Measurements from ENCODE around the gene CDH23. TPM values are rescaled to one million over a fixed set of nuclear protein-coding genes. Genes with fewer than 3 reads are reported as not detected.

The CDH23 gene
- total RNA-seq, 4 donors from 2014 or later, result 13.8 to 20.1 (median 17.3) TPM

DNA sequence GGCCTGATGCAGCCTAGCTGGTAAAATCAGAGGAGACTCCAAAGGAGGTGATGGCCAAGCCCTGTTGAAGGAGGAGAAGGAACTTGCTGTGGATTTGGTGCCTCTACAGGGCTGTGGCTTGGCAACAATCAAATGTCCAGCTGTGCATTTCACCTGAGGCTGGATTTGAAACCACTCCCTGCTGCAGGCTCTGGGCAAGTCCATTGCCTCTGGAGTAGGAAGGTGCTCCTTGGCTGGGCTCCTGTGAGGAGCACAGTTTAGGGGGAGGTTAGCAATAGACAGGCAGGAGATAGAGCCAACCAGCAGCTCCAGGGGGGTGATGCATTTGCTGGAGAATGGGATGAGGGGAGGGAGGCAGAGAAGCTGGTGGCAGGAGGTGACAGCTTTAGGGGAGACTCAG, 26.5 kb downstream of the CDH23 start:
- H3K4me1 ChIP-seq, result no peaks in the 10 kb centered on the region
- no peaks in the 10 kb centered on the region for H3K9me3 ChIP-seq
- H3K27ac ChIP-seq, result no peak overlapping the region
- TF ChIP-seq, protein P1, sequence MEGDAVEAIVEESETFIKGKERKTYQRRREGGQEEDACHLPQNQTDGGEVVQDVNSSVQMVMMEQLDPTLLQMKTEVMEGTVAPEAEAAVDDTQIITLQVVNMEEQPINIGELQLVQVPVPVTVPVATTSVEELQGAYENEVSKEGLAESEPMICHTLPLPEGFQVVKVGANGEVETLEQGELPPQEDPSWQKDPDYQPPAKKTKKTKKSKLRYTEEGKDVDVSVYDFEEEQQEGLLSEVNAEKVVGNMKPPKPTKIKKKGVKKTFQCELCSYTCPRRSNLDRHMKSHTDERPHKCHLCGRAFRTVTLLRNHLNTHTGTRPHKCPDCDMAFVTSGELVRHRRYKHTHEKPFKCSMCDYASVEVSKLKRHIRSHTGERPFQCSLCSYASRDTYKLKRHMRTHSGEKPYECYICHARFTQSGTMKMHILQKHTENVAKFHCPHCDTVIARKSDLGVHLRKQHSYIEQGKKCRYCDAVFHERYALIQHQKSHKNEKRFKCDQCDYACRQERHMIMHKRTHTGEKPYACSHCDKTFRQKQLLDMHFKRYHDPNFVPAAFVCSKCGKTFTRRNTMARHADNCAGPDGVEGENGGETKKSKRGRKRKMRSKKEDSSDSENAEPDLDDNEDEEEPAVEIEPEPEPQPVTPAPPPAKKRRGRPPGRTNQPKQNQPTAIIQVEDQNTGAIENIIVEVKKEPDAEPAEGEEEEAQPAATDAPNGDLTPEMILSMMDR (IDR thresholded peaks at IDR 0.05), result no peak
- no peak for TF ChIP-seq EP300 (IDR thresholded peaks at IDR 0.05)
- no peak for TF ChIP-seq POLR2A (IDR thresholded peaks at IDR 0.05)
- DNase-seq (ENCODE audit: low spot score in 2 of 2), result no peak
- H3K36me3 ChIP-seq, result no peaks in the 10 kb centered on the region
- H3K27me3 ChIP-seq, result no peaks in the 10 kb centered on the region
- no peak overlapping the region for H3K4me3 ChIP-seq

DNA sequence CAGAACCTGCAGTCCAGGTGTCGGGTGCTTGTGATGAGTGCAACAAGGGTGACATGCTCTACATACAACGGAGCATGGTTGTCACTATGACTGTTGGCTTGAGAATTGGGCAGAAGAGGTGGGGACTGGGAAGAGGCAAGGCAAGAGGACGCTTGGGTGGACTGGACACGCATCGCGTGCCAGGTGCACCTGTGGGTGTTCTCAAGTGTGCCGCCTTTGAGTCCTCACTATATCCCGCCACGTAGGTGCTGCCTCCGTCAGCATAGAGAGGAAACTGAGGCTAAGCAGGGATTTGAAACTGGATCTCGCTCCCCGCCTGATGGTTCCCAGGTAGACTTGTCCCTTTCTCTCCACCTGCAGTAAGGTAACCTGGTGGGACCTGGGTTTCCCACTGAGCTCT, 27.2 kb downstream of the CDH23 start:
- Histone ChIP-seq H3K36me3 (no peaks in the 10 kb centered on the region), H3K9me3 (no peaks in the 10 kb centered on the region), H3K4me3 (no peak overlapping the region), H3K27me3 (no peaks in the 10 kb centered on the region), H3K27ac (no peak overlapping the region), H3K4me1 (no peaks in the 10 kb centered on the region)
- TF ChIP-seq POLR2A (IDR thresholded peaks at IDR 0.05) (no peak), EP300 (IDR thresholded peaks at IDR 0.05) (no peak)
- TF ChIP-seq, protein P1 (IDR thresholded peaks at IDR 0.05), result no peak
- WGBS, 2 donors, result 95 to 97% methylated on average over 12 of the region's 12 CpGs
- DNase-seq (ENCODE audit: low spot score in 2 of 2), result no peak

DNA sequence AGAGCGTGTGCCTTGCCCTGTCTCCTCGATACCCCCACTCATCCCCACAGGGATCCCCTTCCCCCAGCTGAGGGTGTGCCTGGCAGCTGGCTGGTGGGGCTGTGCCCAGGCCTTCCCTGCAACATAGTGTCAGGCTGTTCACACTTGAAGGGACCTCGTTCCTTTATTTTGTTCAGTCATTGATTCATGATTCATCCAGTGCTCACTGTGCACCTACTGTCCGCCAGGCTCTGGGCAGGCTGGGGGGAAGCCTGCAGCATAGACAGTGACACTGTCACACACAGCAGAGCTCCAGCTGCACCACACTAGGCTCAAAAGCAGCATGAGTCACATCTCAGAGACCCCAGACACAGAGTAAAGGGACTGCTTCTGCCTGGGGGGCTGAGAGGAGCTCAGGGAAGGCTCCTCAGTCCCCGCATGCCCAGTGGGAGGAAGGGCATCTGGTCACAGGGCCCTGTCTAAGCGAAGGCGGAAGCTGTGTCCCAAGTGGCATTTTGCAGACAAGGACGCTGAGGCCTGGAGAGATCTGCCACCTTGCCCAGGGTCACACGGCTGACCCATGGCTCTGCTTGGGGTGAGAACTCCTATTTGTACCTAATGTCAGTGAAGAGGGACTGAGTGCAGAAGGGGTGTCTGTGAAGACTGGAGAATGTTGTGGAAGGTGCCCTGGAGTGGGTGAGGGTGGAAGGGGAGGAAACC, 27.9 kb downstream of the CDH23 start:
- Histone ChIP-seq H3K27me3 (no peaks in the 10 kb centered on the region), H3K4me1 (no peaks in the 10 kb centered on the region), H3K27ac (no peak overlapping the region), H3K9me3 (no peaks in the 10 kb centered on the region), H3K4me3 (no peak overlapping the region), H3K36me3 (no peaks in the 10 kb centered on the region)
- DNase-seq (ENCODE audit: low spot score in 2 of 2), result no peak
- WGBS, 2 donors, result 85 to 88% methylated on average over 6 to 9 of the region's 9 CpGs
- TF ChIP-seq, protein P1 (IDR thresholded peaks at IDR 0.05), result no peak
- no peak for TF ChIP-seq EP300 (IDR thresholded peaks at IDR 0.05)
- no peak for TF ChIP-seq POLR2A (IDR thresholded peaks at IDR 0.05)

DNA sequence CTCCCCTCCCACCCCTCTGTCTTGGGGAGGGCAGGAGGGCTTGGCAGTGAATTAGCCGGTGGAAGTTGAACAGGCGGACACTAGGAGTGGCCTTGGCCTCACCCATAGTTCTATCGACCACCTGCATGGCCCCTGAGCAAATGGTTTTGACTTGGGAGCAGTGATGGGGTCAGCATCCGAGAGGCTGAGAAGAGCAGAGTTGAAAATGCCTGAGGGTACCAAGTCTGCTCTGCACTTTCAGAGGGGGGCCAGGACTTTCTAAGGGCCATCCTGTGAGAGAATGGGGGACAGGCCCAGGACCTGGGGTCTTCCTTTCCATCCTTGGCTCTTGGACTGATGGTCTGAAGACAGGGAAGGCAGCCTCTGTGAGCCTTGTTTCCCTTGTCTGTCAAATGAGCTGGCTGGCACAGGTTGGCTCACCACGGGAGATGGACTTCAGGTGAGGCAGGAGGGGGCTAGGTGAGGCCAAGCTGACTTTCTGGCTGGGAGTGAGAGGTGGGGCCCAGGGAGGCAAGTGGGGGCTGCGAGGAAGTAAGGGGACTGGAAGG, 29.4 kb downstream of the CDH23 start:
- TF ChIP-seq POLR2A (IDR thresholded peaks at IDR 0.05) (no peak), EP300 (IDR thresholded peaks at IDR 0.05) (no peak)
- TF ChIP-seq, protein P1 (IDR thresholded peaks at IDR 0.05), result no peak
- no peaks in the 10 kb centered on the region for H3K27me3 ChIP-seq
- no peaks in the 10 kb centered on the region for H3K9me3 ChIP-seq
- no peak overlapping the region for H3K4me3 ChIP-seq
- H3K27ac ChIP-seq, result no peak overlapping the region
- 73 to 78% methylated on average over 6 of the region's 6 CpGs for WGBS, 2 donors
- H3K4me1 ChIP-seq, result peaks cover 0 to 4% (median 0%) of the 10 kb centered on the region in 4 donors
- H3K36me3 ChIP-seq, result no peaks in the 10 kb centered on the region
- DNase-seq (ENCODE audit: low spot score in 2 of 2), result no peak

DNA sequence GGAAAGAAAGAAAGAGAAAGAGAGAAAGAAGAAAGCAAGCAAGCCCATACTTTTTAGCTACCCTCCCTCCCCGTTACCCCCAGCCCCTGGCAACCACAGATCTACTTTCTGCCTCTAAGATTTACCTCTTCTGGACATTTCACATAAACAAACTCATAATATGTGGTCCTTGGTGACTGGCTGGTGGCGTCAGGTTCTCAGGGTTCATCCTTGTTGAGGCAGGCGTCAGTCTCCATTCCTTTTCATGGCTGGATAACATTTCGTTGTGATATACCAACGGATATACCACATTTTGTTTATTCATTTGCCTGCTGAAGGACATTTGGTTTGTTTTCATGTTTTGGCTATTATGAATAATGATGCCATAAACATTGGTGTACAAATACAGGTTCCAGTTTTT, 30.5 kb downstream of the CDH23 start:
- no peak for DNase-seq (ENCODE audit: low spot score in 2 of 2)
- WGBS, 2 donors, result 86 to 87% methylated on average over 5 of the region's 5 CpGs
- no peak overlapping the region for H3K4me3 ChIP-seq
- no peaks in the 10 kb centered on the region for H3K9me3 ChIP-seq
- no peak overlapping the region for H3K27ac ChIP-seq
- H3K36me3 ChIP-seq, result no peaks in the 10 kb centered on the region
- TF ChIP-seq POLR2A (IDR thresholded peaks at IDR 0.05) (no peak), EP300 (IDR thresholded peaks at IDR 0.05) (no peak)
- TF ChIP-seq, protein P1 (IDR thresholded peaks at IDR 0.05), result no peak
- peaks cover 0 to 12% (median 0%) of the 10 kb centered on the region in 4 donors for H3K4me1 ChIP-seq
- H3K27me3 ChIP-seq, result no peaks in the 10 kb centered on the region
